OCI-LY3 (cell line): ENCODE measurements around the gene RAD51B.

Source experiments
- H2AFZ ChIP-seq: fragments of 200-600, 300-600 bp; shearing (Covaris generic); 2 replicates; pipeline ENCODE4 v1.6.0; 2014; ENCODE audit warnings: antibody characterized with exemption, low read depth, low read length
- H3K27ac ChIP-seq: fragments of 200-600, 300-600 bp; sonication (generic); 2 replicates; pipeline ENCODE4 v1.5.1; 2014; ENCODE audit warnings: mild to moderate bottlenecking, low read length, moderate library complexity, mixed read lengths
- H3K27me3 ChIP-seq: fragments of 200-600, 300-600 bp; sonication (generic); 2 replicates; pipeline ENCODE4 v1.6.1; 2014; ENCODE audit warnings: low read depth, low read length, mixed read lengths
- H3K36me3 ChIP-seq: fragments of 200-600, 300-600 bp; sonication (generic); replicated peaks from 2 replicates; pipeline ENCODE3; 2014; ENCODE audit warnings: low read depth, low read length, mixed read lengths
- H3K4me1 ChIP-seq: fragments of 300-600, 200-600 bp; sonication (generic); 2 replicates; pipeline ENCODE4 v1.6.1; 2014; ENCODE audit warnings: low read length, mixed read lengths
- H3K4me2 ChIP-seq: fragments of 200-600, 300-600 bp; sonication (generic); 2 replicates; pipeline ENCODE4 v1.6.1; 2014; ENCODE audit warnings: low read length, mixed read lengths
- H3K4me3 ChIP-seq: fragments of 300-600, 200-600 bp; sonication (generic); 2 replicates; pipeline ENCODE4 v1.5.1; 2014; ENCODE audit warnings: antibody characterized with exemption, mild to moderate bottlenecking, low read length, moderate library complexity
- H3K79me2 ChIP-seq: fragments of 300-600, 200-600 bp; shearing (Covaris generic); 2 replicates; pipeline ENCODE4 v1.6.1; 2014; ENCODE audit warnings: mild to moderate bottlenecking, low read length, mixed read lengths
- H3K9ac ChIP-seq: fragments of 300-600, 200-600 bp; shearing (Covaris generic); 2 replicates; pipeline ENCODE4 v1.6.0; 2014; ENCODE audit warnings: mild to moderate bottlenecking, low read length, moderate library complexity
- H3K9me3 ChIP-seq: fragments of 200-600, 300-600 bp; shearing (Covaris generic); 2 replicates; pipeline ENCODE4 v1.6.1; 2014; ENCODE audit warnings: low read length, mixed read lengths; ENCODE audit not compliant: insufficient read depth
- H4K20me1 ChIP-seq: fragments of 200-600, 300-600 bp; sonication (generic); 2 replicates; pipeline ENCODE4 v1.6.1; 2016; ENCODE audit warnings: low read length, mixed read lengths; ENCODE audit not compliant: insufficient read depth
- CTCF ChIP-seq: fragments of 200-600, 300-600 bp; sonication (generic); IDR thresholded peaks from 2 replicates; pipeline ENCODE4 v1.5.1; 2014; ENCODE audit warnings: antibody characterized with exemption, low read length, low read depth
- EZH2phosphoT487 ChIP-seq: fragments of 200-600 bp; shearing (Covaris generic); IDR thresholded peaks from 2 replicates; pipeline ENCODE4 v1.6.1; 2018; ENCODE audit warnings: antibody characterized with exemption, mixed run types, low read depth

RAD51B gene

GRCh38 chr14:68172216-68172615 lies 352.6 kb downstream of the RAD51B start:
- no peaks in the 10 kb centered on the region for H3K36me3 ChIP-seq
- H3K4me3 ChIP-seq, result no peak overlapping the region
- H3K27me3 ChIP-seq, result no peaks in the 10 kb centered on the region
- H3K27ac ChIP-seq, result no peak overlapping the region
- H3K79me2 ChIP-seq, result no peaks in the 10 kb centered on the region
- H3K4me1 ChIP-seq, result peaks cover 21% of the 10 kb centered on the region
- no peaks in the 10 kb centered on the region for H4K20me1 ChIP-seq
- peak overlapping the region; percentile 47 for H3K4me2 ChIP-seq
- H2AFZ ChIP-seq, result no peak overlapping the region
- no peaks in the 10 kb centered on the region for H3K9me3 ChIP-seq
- TF ChIP-seq EZH2phosphoT487 (no peak), CTCF (no peak)
- H3K9ac ChIP-seq, result no peak overlapping the region

- no peak for TF ChIP-seq CTCF
- TF ChIP-seq EZH2phosphoT487, result no peak
- H3K27me3 ChIP-seq, result no peaks in the 10 kb centered on the region
- no peak overlapping the region for H3K9ac ChIP-seq
- no peak overlapping the region for H3K27ac ChIP-seq
- H3K36me3 ChIP-seq, result no peaks in the 10 kb centered on the region
- H4K20me1 ChIP-seq, result no peaks in the 10 kb centered on the region
- no peaks in the 10 kb centered on the region for H3K9me3 ChIP-seq
- H3K79me2 ChIP-seq, result no peaks in the 10 kb centered on the region
- H3K4me2 ChIP-seq, result peak overlapping the region; percentile 47
- no peak overlapping the region for H3K4me3 ChIP-seq
- peaks cover 21% of the 10 kb centered on the region for H3K4me1 ChIP-seq
- H2AFZ ChIP-seq, result no peak overlapping the region
Measured at GRCh38 chr14:68172627-68173026, 353.0 kb downstream of the RAD51B start.

- H3K79me2 ChIP-seq, result no peaks in the 10 kb centered on the region
- H4K20me1 ChIP-seq, result no peaks in the 10 kb centered on the region
- no peak overlapping the region for H2AFZ ChIP-seq
- H3K9ac ChIP-seq, result no peak overlapping the region
- H3K4me2 ChIP-seq, result peak overlapping the region; percentile 47; the same call in 1 of the 2 replicates
- H3K4me3 ChIP-seq, result no peak overlapping the region
- H3K27me3 ChIP-seq, result no peaks in the 10 kb centered on the region
- H3K4me1 ChIP-seq, result peaks cover 24% of the 10 kb centered on the region
- H3K27ac ChIP-seq, result no peak overlapping the region
- no peaks in the 10 kb centered on the region for H3K36me3 ChIP-seq
- H3K9me3 ChIP-seq, result no peaks in the 10 kb centered on the region
- TF ChIP-seq CTCF, result no peak
- TF ChIP-seq EZH2phosphoT487, result no peak
Measured at GRCh38 chr14:68173227-68173972, 353.8 kb downstream of the RAD51B start.

- Histone ChIP-seq H3K27me3 (no peaks in the 10 kb centered on the region), H3K9me3 (no peaks in the 10 kb centered on the region), H3K27ac (no peak overlapping the region), H3K79me2 (no peaks in the 10 kb centered on the region), H3K4me1 (peaks cover 24% of the 10 kb centered on the region), H2AFZ (no peak overlapping the region), H3K9ac (no peak overlapping the region), H3K36me3 (no peaks in the 10 kb centered on the region), H4K20me1 (no peaks in the 10 kb centered on the region), H3K4me3 (no peak overlapping the region), H3K4me2 (no peak overlapping the region)
- TF ChIP-seq CTCF (no peak), EZH2phosphoT487 (no peak)
Measured at GRCh38 chr14:68174446-68174845, 354.9 kb downstream of the RAD51B start.
